ENCODE data around the gene SCTR.

The SCTR gene

GRCh38 chr2:119522671-119523070 is 1.6 kb downstream of the SCTR start:
- no peak for DNase-seq

GRCh38 chr2:119521433-119522050 is 2.7 kb downstream of the SCTR start:
- DNase-seq = no peak

GRCh38 chr2:119520696-119521432 is 3.4 kb downstream of the SCTR start:
- no peak for DNase-seq

- DNase-seq = no peak
Measured at GRCh38 chr2:119519057-119519408, 5.2 kb downstream of the SCTR start.

- DNase-seq = no peak
Measured at GRCh38 chr2:119518401-119519056, 5.8 kb downstream of the SCTR start.

GRCh38 chr2:119517433-119517832 is 6.8 kb downstream of the SCTR start:
- DNase-seq = peak; percentile 46

GRCh38 chr2:119516121-119516520 is 8.2 kb downstream of the SCTR start:
- no peak for DNase-seq

- DNase-seq = no peak
Measured at GRCh38 chr2:119513832-119514231, 10.5 kb downstream of the SCTR start.

- DNase-seq = no peak
Measured at GRCh38 chr2:119512946-119513345, 11.3 kb downstream of the SCTR start.

- DNase-seq = no peak
Measured at GRCh38 chr2:119511989-119512388, 12.3 kb downstream of the SCTR start.

- DNase-seq = no peak
Measured at GRCh38 chr2:119508756-119509155, 15.5 kb downstream of the SCTR start.

- DNase-seq = no peak
Measured at GRCh38 chr2:119496682-119497081, 27.6 kb downstream of the SCTR start.

- no peak for DNase-seq
Measured at GRCh38 chr2:119495948-119496347, 28.3 kb downstream of the SCTR start.

GRCh38 chr2:119494163-119494790 is 30.0 kb downstream of the SCTR start:
- no peak for DNase-seq

GRCh38 chr2:119491776-119492525 is 32.3 kb downstream of the SCTR start:
- no peak for DNase-seq

GRCh38 chr2:119490653-119491195 is 33.6 kb downstream of the SCTR start:
- no peak for DNase-seq

- no peak for DNase-seq
Measured at GRCh38 chr2:119490106-119490505, 34.2 kb downstream of the SCTR start.

GRCh38 chr2:119489232-119489952 is 34.9 kb downstream of the SCTR start:
- no peak for DNase-seq

GRCh38 chr2:119488245-119489214 is 35.8 kb downstream of the SCTR start:
- no peak for DNase-seq

- DNase-seq = no peak
Measured at GRCh38 chr2:119487434-119488244, 36.6 kb downstream of the SCTR start.
